ENCODE measurements around the gene ING5.

DNA sequence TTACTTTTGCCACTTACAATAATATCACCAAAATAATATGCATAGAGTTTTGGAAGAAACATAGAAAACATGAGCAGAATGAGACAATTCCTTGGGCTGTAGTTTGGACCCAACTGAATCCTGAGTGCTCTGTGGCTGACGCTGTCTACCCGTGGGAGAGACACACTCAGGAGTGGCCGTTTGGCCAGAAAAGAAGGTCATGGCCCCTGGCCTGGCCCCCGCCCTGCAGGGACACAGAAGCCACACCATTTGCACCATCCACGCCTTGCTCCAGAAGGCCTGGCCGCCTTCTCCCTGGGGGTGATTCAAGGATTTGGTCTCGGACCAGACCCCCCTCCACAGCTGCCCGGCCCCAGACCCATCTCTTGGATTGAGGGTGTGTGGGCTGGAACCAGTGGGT is 26.2 kb downstream of the ING5 start:
- no peak for TF ChIP-seq FOS (IDR thresholded peaks at IDR 0.05; ENCODE audit: borderline replicate concordance, insufficient read depth, low read length)
- TF ChIP-seq, protein P1, sequence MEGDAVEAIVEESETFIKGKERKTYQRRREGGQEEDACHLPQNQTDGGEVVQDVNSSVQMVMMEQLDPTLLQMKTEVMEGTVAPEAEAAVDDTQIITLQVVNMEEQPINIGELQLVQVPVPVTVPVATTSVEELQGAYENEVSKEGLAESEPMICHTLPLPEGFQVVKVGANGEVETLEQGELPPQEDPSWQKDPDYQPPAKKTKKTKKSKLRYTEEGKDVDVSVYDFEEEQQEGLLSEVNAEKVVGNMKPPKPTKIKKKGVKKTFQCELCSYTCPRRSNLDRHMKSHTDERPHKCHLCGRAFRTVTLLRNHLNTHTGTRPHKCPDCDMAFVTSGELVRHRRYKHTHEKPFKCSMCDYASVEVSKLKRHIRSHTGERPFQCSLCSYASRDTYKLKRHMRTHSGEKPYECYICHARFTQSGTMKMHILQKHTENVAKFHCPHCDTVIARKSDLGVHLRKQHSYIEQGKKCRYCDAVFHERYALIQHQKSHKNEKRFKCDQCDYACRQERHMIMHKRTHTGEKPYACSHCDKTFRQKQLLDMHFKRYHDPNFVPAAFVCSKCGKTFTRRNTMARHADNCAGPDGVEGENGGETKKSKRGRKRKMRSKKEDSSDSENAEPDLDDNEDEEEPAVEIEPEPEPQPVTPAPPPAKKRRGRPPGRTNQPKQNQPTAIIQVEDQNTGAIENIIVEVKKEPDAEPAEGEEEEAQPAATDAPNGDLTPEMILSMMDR (IDR thresholded peaks at IDR 0.05; ENCODE audit: extremely low read depth in 1 of 2, insufficient read depth in 1 of 2, low read depth in 1 of 2, low read length in 2 of 2) = no peak

All from endothelial cell of umbilical vein (primary cell).